ENCODE data around the gene DHX58.

DNA sequence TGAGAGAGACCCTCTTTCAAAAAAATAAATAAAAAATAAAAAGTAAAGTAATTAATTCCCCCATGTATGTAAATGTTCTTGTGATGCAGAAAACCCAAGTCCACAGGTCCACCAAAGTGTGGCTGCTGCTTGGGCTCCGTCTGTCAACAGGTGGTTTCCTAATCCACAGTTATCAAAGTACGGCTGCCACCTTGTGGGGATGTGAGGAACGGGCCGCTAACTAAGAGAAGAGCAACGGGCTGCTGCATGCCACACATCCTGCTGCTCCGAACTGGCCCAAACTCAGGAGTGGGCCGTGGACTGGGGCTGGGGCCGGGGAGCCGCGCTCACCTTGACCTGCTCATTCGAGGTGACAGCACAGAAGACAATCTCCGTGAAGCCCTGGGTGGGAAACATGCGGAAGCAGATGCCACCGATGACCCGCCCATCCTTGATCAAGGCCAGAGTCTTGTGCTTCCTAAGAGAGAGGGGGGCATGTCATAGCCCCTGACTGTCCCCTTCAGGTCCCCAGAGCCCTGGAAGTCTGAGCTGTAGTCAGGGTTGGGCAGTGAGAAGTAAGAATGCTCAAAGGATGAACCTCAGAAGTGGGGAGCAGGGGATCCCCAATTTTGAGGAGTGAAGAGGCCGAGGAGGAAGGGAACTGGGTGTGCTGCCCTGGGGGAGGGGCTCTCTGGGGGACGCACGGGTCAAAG is 4.3 kb upstream of the DHX58 start:
- TF ChIP-seq GATA2 (IDR thresholded peaks at IDR 0.05; ENCODE audit: low read depth, low read length) (no peak), GATA3 (IDR thresholded peaks at IDR 0.05; ENCODE audit: low read depth, low read length) (no peak)
